ENCODE results near the gene AUTS2.

DNA sequence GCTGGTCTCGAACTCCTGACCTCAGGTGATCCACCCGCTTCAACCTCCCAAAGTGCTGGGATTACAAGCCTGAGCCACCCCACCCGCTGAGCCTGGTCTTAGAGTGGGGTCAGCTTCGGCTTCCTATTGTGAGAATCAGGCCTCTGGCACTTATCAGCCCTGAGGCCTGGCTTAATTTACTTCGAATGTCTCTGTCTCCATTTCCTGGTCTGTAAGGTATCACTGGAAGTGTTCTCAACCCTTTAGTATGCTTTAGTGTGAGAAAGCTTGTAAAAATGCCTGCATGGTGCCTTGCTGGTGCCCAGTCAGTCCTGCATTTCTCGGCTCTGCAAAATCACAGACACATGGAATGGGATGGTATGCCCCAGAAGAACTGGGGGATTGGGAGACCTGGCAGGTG lies 862.3 kb downstream of the AUTS2 start:
- TF ChIP-seq REST (IDR thresholded peaks at IDR 0.05) (no peak), CTCF (IDR thresholded peaks at IDR 0.05; ENCODE audit: low read depth, low read length, missing input control) (no peak), YY1 (IDR thresholded peaks at IDR 0.05) (no peak)
